GM18505 (cell line): Measurements from ENCODE around the gene NEK10.

Experiments used
- ATAC-seq: cut with Tn5 transposase; IDR thresholded peaks from one replicate; pipeline ENCODE4 v1.9.1; 2021; ENCODE audit not compliant: unreplicated experiment
- POLR2A ChIP-seq: IDR thresholded peaks from 4 replicates; pipeline ENCODE4 v1.6.1; 2011; ENCODE audit warnings: borderline replicate concordance; ENCODE audit not compliant: insufficient read depth, insufficient read length; ENCODE audit errors: extremely low read depth

Gene NEK10

DNA sequence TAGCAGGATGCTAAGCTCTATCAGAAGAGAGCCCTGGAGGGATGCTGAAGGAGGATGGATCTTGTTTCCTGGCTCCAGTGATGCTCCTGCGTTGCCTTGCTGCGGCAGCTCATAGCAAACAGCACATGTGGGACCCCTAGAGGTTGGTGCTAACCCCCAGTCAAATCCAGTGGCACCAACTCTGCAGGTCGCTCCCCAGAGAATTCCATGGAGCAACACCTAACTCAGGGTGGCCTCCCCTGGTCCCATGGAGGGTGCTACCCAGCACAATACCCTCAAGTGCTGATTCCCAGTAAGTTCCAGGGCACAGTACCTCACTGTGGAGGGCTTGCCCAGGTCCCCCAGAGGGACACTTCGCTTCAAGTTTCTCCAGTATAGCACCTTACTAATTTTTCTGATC, 231.2 kb downstream of the NEK10 start:
- ATAC-seq, result no peak
- no peak for TF ChIP-seq POLR2A

DNA sequence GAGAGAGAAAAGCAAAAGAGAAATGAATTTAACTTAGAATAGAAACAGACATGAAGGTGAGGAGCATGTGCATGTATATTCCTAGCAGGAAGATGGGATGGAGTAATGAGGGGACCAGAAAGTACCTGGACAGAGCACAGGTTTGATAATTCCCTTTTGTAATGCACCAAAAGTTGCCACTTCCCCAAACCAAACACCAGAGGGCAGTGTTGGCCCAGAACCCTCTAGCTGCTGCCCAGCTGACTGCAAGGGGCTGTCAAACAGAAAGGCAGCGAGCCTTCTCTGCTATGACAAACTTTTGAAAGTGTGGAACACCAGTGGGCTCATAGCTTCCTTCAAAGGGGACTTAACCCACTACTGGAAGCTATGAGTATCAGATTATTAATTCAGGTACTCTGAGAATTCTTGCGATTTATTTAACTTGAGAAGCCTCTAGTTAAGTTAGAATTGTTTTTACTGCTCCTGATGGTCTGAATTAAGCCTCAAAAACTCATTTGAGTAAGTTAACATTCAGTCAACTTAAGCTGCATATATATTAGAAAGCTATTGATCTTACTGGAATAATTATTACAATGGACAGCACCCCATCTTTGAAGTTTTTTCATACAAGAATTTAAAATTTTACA, 234.9 kb downstream of the NEK10 start:
- ATAC-seq, result peak; percentile 98
- no peak for TF ChIP-seq POLR2A

DNA sequence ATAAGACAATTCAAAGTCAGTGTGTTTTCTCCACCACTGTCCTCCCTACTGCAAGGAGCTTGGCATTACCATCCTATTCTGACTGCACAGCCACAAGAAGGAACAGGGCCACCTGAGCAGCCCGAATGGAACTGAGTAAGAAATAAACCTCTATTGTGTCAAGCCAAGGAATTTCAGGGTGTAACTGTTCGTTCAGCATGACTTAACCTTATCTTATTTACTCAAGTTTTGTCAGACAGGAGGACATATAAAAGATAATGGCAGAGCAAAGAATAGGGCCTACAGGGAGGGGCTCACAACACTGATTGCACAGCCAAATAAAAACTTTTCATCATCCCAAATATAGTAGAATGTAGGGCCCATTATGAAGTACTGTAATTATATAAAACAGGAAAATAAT, 236.1 kb downstream of the NEK10 start:
- no peak for ATAC-seq
- no peak for TF ChIP-seq POLR2A

DNA sequence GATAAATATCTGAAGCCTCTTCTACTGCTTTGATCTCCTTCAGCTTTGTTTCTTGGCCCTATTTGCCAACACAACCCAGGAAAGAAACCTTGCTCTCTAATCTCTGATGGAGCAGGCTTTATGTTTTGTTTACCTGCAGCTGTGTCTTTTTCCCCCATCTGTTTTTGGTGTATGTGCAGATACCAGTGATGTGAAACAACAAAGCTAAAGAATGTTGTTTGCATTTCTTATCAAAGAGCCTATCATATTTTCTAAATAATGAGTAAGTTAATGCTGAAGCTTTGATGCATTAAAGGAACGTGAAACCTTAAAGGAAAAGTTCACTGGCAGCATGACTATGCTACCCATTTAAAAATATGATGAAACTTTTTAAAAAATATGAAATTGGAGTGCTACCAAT, 238.4 kb downstream of the NEK10 start:
- no peak for ATAC-seq
- TF ChIP-seq POLR2A, result no peak

DNA sequence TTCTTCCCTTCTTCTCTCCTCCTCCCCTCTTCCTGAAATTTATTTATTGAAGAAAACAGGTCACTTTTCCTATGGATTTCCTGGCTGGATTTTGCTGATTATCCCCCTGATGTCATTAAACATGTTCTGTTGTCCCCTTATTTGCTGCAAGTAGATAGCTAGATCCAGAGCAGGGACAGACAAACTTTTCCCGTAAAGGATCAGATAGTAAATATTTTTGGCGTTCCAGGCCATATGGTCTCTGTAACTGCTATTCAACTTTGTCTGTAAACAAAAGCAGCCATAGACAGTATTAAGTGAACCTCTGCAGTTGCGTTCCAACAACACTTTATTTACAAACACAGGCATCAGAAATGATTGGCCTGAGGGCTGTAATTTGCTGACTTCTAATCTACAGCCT, 241.3 kb downstream of the NEK10 start:
- no peak for TF ChIP-seq POLR2A
- ATAC-seq, result no peak

DNA sequence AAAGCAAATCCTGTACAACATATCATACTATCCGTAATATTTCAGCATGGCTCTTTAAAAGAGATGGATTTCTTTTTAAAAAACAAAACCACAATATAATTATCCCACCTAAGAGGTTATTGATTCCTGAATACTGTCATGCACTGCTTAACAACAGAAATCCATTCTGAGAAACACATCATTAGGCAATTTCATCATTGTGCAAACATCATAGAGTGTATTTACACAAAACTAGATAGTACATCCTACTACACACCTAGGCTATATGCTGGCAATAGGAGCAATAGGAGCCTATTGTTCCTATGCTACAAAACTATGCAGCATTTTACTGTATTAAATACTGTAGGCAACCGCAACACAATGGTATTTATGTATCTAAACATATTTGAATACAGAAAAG, 242.0 kb downstream of the NEK10 start:
- ATAC-seq, result no peak
- no peak for TF ChIP-seq POLR2A

DNA sequence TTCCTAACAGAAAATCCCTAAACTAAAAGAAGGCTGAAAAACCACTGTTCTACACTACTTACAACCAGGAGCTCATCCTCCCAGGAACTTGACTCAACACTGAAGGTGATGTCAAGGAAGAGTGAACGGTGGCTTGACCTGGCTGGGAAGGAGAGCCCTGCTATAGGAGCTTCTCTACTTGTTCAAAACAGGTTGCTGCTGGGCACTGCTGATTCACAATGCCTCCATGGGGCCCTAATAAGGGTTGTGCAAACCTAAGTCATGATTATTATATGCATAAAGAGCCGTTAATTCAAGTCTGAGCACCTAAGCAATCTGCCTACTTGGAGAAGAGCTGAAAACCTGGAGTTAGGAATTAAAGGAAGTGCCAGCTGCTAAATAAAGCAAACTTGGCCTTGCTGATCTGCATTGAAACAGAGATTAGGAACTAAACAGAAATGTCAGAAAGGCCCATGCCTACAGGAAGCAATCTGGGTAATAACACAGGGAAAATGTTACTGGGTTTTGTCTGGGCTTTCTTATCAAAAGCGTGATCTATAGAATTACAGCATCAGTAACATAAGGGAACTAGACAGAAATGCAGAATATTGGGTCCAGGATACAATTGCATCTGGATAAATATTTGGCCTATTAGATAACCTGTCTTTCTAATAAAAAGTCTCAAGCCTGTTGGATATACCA, 243.2 kb downstream of the NEK10 start:
- TF ChIP-seq POLR2A, result no peak
- ATAC-seq, result no peak

DNA sequence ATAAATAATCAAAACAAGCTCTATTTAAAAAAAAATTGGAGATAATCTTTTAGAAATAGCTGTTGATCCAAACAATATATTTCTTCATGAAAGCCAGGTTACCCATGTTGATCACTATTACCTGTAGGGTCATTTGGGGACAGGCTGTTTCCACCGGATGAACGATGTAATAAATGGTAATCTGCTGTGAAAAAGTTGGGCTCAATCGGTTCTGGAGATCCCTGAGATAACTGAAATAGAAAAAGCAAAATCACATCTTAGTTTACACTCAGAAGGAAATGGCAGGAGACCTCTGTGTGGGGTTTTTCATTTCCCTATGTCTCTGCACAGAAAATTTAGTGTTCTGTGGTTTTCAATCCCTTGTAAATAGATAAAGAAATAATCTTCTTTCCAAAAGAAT, 249.5 kb downstream of the NEK10 start:
- TF ChIP-seq POLR2A, result no peak
- ATAC-seq, result no peak

DNA sequence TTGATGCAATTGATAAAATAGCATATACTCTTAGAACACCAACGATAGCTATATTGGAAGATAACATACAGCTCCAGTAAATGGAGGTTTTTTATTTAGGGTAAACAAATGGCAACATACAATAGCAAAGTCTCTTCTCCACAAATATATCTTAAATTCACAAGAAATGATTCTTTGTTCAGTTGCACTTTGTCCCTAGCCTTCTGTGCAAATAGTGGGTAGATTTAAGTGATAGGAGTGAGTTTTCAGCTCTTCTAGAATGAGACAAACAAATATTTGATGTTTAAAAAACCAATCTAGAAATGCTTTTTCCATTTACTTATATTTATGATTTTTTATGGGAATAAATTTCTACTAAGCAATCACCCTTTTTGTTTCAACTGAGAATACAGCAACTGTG, 253.8 kb downstream of the NEK10 start:
- no peak for TF ChIP-seq POLR2A
- no peak for ATAC-seq

DNA sequence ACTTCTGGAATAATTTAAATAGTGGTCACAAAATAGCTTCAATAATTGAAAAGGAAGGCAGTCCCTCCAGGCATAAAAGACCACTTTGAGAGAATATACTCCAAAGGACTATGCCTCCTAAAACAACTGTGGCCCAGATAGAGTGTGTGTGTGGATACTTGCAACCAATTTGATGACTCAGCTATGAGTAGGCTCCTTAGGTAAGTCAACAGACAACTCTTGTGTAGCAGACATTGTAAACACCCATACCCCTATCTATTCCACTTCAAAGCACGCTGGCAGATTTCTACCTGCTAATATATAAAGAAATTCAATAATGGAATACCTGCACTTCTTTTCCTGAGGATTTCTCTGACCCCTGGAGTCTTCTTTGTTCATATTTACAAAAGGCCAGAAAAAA, 254.5 kb downstream of the NEK10 start:
- no peak for ATAC-seq
- TF ChIP-seq POLR2A, result no peak

DNA sequence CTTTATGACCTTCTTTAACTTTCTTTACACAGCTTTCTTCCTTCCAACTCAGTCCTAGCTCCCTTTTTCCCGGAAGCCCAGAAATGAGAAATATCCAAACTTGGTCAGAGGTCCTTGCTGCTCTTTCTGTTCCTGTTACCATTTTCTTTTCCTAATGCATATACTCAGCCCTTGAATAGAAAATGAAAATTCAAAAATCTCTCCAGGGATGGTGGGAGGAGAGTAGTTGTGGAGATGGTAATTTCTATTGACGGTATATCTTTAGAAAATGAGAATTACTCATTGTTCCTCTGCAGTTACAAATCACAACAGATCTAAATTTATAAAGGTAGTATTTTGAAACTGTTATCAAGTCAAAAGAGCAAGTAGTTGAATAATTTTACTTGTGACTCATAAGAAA, 255.1 kb downstream of the NEK10 start:
- no peak for ATAC-seq
- TF ChIP-seq POLR2A, result no peak

DNA sequence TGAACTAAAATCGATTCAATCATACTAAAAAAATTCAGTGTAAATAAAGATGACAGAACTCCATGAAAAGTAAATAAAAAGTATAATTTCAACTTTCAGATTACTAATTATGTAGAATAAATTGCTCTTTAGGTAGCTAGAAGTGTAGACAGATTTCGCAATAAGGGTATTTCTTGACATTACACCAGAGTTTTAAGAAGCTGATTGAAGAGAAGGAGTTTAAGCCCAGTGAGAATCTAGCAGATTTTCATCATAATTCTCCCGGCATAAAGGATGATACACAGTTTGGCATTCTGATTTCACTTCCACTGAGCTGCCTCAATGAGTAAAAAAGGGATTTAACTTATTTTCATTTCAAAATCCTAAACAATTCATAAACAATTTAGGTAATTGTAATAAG, 259.2 kb downstream of the NEK10 start:
- no peak for ATAC-seq
- no peak for TF ChIP-seq POLR2A

DNA sequence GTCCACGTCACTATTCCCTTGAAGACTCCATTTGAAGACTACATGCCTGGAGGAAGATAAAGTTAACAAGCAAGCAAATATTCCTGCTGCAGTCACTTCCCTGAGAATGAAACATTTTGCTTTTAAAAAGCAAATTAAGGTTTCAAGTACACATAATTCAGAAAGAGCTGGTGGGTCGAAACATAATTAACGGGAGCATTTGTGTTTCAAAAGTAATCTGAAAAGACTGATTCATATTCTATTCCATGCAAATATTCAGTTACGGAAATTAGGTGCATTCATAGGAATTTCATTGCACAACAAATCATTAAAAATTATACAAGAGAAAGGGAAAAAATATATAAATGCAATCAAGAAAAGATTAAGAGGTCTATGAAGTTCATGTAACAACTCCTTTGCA, 260.9 kb downstream of the NEK10 start:
- no peak for TF ChIP-seq POLR2A
- no peak for ATAC-seq

DNA sequence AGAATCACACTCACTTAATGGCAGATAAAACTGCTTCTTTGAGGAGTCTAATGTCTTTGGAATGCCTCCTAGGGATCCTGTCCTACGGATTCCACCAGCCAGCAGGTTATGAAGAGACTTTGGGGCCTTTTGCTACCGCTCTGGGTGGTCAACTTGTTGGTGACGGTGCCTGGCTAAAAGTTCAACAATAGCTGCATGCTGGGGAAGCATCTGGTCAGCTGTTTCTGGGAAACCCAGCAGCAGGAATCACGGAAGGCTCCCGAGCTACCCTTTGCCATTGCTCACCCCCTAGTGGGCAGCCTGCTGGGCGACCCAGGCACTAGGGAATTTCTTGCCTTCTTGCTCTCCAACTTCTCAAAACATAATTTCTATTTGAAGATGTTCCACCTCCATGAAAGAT, 263.3 kb downstream of the NEK10 start:
- ATAC-seq, result no peak
- TF ChIP-seq POLR2A, result no peak
